Vagina (tissue), 2 donors: ENCODE measurements around the gene LRRC26.

ENCODE experiments used
- POLR2A ChIP-seq, 2 donors: fragments of 450-650 bp; IDR thresholded peaks; one replicate each; pipeline ENCODE4 v1.6.1; 2017; ENCODE audit warnings: antibody characterized with exemption in 2 of 2, mild to moderate bottlenecking in 2 of 2, moderate library complexity in 2 of 2
- POLR2AphosphoS5 ChIP-seq, 2 donors: sonication (generic); formaldehyde crosslinking; IDR thresholded peaks; one replicate each; pipeline ENCODE4 v1.9.0; 2017; ENCODE audit warnings: antibody characterized with exemption in 2 of 2, mild to moderate bottlenecking in 2 of 2, low read depth in 1 of 2; ENCODE audit not compliant: insufficient read depth in 1 of 2
- TF ChIP-seq, protein P1 (sequence below), 3 experiments: fragments of 450-650 bp in 2 of 3; fragments of 200-600 bp in 1 of 3; sonication (generic) in 1 of 3; IDR thresholded peaks; one replicate each; pipeline ENCODE4 v1.5.1; 2017 to 2019; ENCODE audit warnings: antibody characterized with exemption in 3 of 3, mild to moderate bottlenecking in 2 of 3, moderate library complexity in 2 of 3

DNA sequence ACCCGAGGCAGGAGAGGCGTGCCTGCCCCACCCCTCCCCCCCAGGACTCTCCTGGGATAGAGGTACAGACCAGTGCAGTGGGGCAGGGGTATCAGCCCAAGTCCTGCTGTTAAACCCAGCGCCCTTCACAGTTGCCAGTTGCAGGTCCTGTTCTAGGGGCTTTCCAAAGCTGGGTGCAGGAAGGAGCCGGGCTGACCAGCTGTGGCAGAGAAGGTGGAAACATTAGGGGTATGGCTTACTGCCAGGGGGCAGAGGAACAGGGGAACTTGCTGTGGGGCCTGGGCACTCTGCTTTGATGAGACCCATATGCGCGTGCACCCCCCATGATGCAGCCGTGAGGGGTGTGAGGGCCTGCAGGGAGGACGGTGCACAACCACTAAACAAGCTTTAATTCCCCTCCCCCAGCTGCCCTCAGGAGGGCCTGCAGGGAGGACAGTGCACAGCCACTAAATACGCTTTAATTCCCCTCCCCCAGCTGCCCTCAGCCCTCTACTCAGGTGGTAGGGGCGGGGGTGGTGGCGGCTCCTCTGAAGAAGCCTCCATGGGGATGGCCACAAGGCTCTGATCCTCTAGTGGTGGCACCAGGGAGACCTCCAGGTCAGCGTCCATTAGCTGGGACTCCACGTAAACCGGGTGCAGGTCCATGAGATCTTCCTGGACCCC, 766 bp upstream of the LRRC26 start:
- TF ChIP-seq, protein P1, sequence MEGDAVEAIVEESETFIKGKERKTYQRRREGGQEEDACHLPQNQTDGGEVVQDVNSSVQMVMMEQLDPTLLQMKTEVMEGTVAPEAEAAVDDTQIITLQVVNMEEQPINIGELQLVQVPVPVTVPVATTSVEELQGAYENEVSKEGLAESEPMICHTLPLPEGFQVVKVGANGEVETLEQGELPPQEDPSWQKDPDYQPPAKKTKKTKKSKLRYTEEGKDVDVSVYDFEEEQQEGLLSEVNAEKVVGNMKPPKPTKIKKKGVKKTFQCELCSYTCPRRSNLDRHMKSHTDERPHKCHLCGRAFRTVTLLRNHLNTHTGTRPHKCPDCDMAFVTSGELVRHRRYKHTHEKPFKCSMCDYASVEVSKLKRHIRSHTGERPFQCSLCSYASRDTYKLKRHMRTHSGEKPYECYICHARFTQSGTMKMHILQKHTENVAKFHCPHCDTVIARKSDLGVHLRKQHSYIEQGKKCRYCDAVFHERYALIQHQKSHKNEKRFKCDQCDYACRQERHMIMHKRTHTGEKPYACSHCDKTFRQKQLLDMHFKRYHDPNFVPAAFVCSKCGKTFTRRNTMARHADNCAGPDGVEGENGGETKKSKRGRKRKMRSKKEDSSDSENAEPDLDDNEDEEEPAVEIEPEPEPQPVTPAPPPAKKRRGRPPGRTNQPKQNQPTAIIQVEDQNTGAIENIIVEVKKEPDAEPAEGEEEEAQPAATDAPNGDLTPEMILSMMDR (IDR thresholded peaks at IDR 0.05): no peak
- no peak for TF ChIP-seq POLR2A (IDR thresholded peaks at IDR 0.05)
- TF ChIP-seq POLR2AphosphoS5 (IDR thresholded peaks at IDR 0.05; ENCODE audit: insufficient read depth in 1 of 2, low read depth in 1 of 2): no peak
